Epidermal melanocyte (primary cell): ENCODE results near the gene ABHD6.

Experiments
- DNase-seq: peaks from one replicate; pipeline ENCODE4 v3.0.0; 2011; ENCODE audit warnings: low spot score; ENCODE audit not compliant: insufficient read length

The ABHD6 gene

DNA sequence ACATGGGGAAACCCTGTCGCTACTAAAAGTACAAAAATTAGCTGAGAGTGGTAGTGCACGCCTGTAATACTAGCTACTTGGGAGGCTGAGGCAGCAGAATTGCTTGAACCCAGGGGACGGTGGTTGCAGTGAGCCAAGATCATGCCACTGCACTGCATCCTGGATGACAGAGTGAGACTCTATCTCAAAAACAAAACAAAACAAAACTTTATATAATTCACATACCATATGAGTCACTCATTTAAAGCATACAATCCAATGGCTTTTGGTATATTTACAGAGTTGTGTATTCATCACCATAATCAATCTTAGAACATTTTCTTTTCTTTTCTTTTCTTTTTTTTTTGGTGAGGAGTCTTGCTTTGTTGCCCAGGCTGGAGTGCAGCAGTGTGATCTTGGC, 103.8 kb downstream of the ABHD6 start:
- no peak for DNase-seq

- DNase-seq: no peak
Observed at GRCh38 chr3:58342676-58343075, 105.1 kb downstream of the ABHD6 start.
